Adrenal gland (tissue), 12 donors: ENCODE measurements around the gene CCDC74A. TPM values are rescaled to one million over a fixed set of nuclear protein-coding genes. Genes with fewer than 3 reads are reported as not detected.
A peak's percentile ranks its signal among the peaks of the same experiment; 100 is the strongest.
"Not testable (repeated sequence)": the region's sequence is repeated elsewhere in the genome, so short reads cannot be mapped to it uniquely, and the experiment has no call there.

Experiments used
- DNase-seq, 7 donors: peaks; one replicate each; pipeline ENCODE4 v3.0.0-alpha.2; 2019 to 2020
- H3K27ac ChIP-seq, 5 donors: fragments of 200-600 bp; sonication (generic) in 4 of 5; 1 replicate in 3 of 5; 2 replicates in 2 of 5; pipeline versions ENCODE4 v1.5.1 to v1.8.0; 2016 to 2020; ENCODE audit warnings: mild to moderate bottlenecking in 1 of 5
- H3K27me3 ChIP-seq: fragments of 200-600 bp; 2 replicates; pipeline ENCODE4 v1.8.0; 2021
- H3K36me3 ChIP-seq, 2 donors: fragments of 200-600 bp; replicated peaks in 1 of 2; 1 replicate in 1 of 2; 2 replicates in 1 of 2; pipeline versions ENCODE4 v1.5.1 to v1.8.0; 2018 to 2022
- H3K4me1 ChIP-seq, 2 donors: fragments of 200-600 bp; replicated peaks in 1 of 2; 1 replicate in 1 of 2; 2 replicates in 1 of 2; pipeline versions ENCODE4 v1.5.1 to v1.8.0; 2018 to 2021
- H3K4me3 ChIP-seq, 4 donors: fragments of 200-600 bp; sonication (generic) in 3 of 4; one replicate each; pipeline ENCODE4 v1.5.1; 2016 to 2018
- H3K9me3 ChIP-seq, 3 donors: fragments of 200-600 bp; sonication (generic) in 1 of 3; replicated peaks in 1 of 3; 1 replicate in 2 of 3; 2 replicates in 1 of 3; pipeline versions ENCODE4 v1.5.1 to v1.8.0; 2016 to 2021
- CTCF ChIP-seq, 6 experiments: fragments of 450-650 bp in 4 of 6; fragments of 200-600 bp in 2 of 6; sonication (generic) in 1 of 6; IDR thresholded peaks; 1 replicate in 5 of 6; 2 replicates in 1 of 6; pipeline versions ENCODE4 v1.5.1 to v1.8.0; 2016 to 2021; ENCODE audit warnings: antibody characterized with exemption in 6 of 6, mild to moderate bottlenecking in 2 of 6, moderate library complexity in 1 of 6
- POLR2A ChIP-seq, 2 donors: fragments of 450-650 bp; IDR thresholded peaks; one replicate each; pipeline ENCODE4 v1.6.1; 2017; ENCODE audit warnings: antibody characterized with exemption in 2 of 2, mild to moderate bottlenecking in 2 of 2, moderate library complexity in 1 of 2
- WGBS, 4 donors: extraction: QIAGEN DNeasy Blood & Tissue Kit in 2 of 4; methylation state at CpG; one replicate each; pipeline versions ENCODE4 v1.1.5 to v1.1.7; 2013 to 2017; 5-methylcytosine and 5-hydroxymethylcytosine counted together
- intact Hi-C, 2 donors: fragments of 100-400 bp; cut with DNase I; formaldehyde crosslinking; loops; one replicate each; pipeline versions ENCODE4 v1.14.1 to v1.15.0; 2022 to 2023
- polyA plus RNA-seq, 3 donors: library from polyadenylated mRNA; stranded (reverse); fragments of 200-250 nt in 2 of 3; fragments of 350-450 nt in 1 of 3; fragmentation: Illumina TruSeq in 1 of 3; extraction: RNeasy Lipid Tissue Mini Kit (QIAGEN cat#74804) in 1 of 3; gene quantifications; one replicate each; pipeline ENCODE4 v1.2.3, GENCODE V29; 2013 to 2014
- total RNA-seq, 9 donors: library from RNA; depleted of rRNA in 4 of 9; stranded (reverse); fragments of >200 nt in 4 of 9; fragments of 120-200 nt in 1 of 9; fragmentation: NEBNext Ultra II Directional in 1 of 9; extraction: Animal tissue kit (Norgen Biotek cat#: 25700) in 1 of 9; gene quantifications; one replicate each; pipeline versions ENCODE4 v1.1.0 to v1.2.4, GENCODE V29; 2013 to 2023
- donor health status: healthy with polysubstance abuse.
- donor health status: Bipolar disorder and iron deficiency.
- donor health status: DM: yes; HTN: yes; CAD: no.
- donor health status: DM: no; HTN: no; CAD: no.
- donor health status: DM: no; HTN: no; CAD: no.
- donor health status: DM: yes; HTN: yes; CAD: no.

Gene CCDC74A
- total and polyA plus RNA-seq, 12 donors, result 8.4 to 77.1 (median 35.2) TPM

- intact Hi-C loops, result no loop called here
- no peak overlapping the region for H3K4me3 ChIP-seq
- peaks cover 6 to 13% of the 10 kb centered on the region in 2 donors for H3K4me1 ChIP-seq
- TF ChIP-seq CTCF (IDR thresholded peaks at IDR 0.05) (no peak), POLR2A (IDR thresholded peaks at IDR 0.05) (no peak)
- H3K9me3 ChIP-seq, result no peaks in the 10 kb centered on the region
- peak; percentile 48 to 88 (median 83) for DNase-seq
- H3K27me3 ChIP-seq, result no peaks in the 10 kb centered on the region
- H3K36me3 ChIP-seq, result peaks cover 0 to 15% of the 10 kb centered on the region in 2 donors
- H3K27ac ChIP-seq, result peak overlapping the region in 3 of 5 donors; percentile 32 to 73 (median 41)
- WGBS, 4 donors, result 49 to 84% (median 60%) methylated on average over 1 to 10 of the region's 10 CpGs
Observed at GRCh38 chr2:131520526-131520925, 7.2 kb upstream of the CCDC74A start.

- H3K4me3 ChIP-seq, H3K27me3 ChIP-seq, H3K9me3 ChIP-seq, intact Hi-C loops: not testable (repeated sequence)
- peak in 1 of 7 donors; percentile 7 for DNase-seq
- peaks cover 6 to 13% of the 10 kb centered on the region in 2 donors for H3K4me1 ChIP-seq
- H3K36me3 ChIP-seq, result peaks cover 0 to 15% of the 10 kb centered on the region in 2 donors
- WGBS, 4 donors, result 76 to 92% (median 87%) methylated on average over 4 to 6 of the region's 6 CpGs
- H3K27ac ChIP-seq, result peak overlapping the region in 4 of 5 donors; percentile 37 to 69 (median 57)
Observed at GRCh38 chr2:131521524-131521923, 6.2 kb upstream of the CCDC74A start.

GRCh38 chr2:131521961-131522781 is 5.5 kb upstream of the CCDC74A start:
- Histone ChIP-seq H3K4me1 (peaks cover 7 to 13% of the 10 kb centered on the region in 2 donors), H3K27ac (peak overlapping the region in 4 of 5 donors; percentile 37 to 69 (median 57)), H3K4me3 (no peak overlapping the region), H3K9me3 (no peaks in the 10 kb centered on the region), H3K36me3 (peaks cover 0 to 15% of the 10 kb centered on the region in 2 donors), H3K27me3 (no peaks in the 10 kb centered on the region)
- TF ChIP-seq CTCF (IDR thresholded peaks at IDR 0.05), result no peak
- DNase-seq, result peak; percentile 72 to 94 (median 92)
- intact Hi-C loops, result no loop called here
- WGBS, 4 donors, result 38 to 61% (median 47%) methylated on average over 17 to 20 of the region's 20 CpGs

GRCh38 chr2:131525256-131525655 is 2.4 kb upstream of the CCDC74A start:
- H3K9me3 ChIP-seq, H3K27ac ChIP-seq, H3K27me3 ChIP-seq, H3K36me3 ChIP-seq, H3K4me3 ChIP-seq, intact Hi-C loops: not testable (repeated sequence)
- 86 to 92% (median 90%) methylated on average over 2 of the region's 2 CpGs for WGBS, 4 donors
- DNase-seq, result peak in 4 of 7 donors; percentile 3 to 24 (median 7)
- peaks cover 9 to 10% of the 10 kb centered on the region in 2 donors for H3K4me1 ChIP-seq

- H3K4me1 ChIP-seq, H3K27ac ChIP-seq, H3K27me3 ChIP-seq, H3K36me3 ChIP-seq, intact Hi-C loops, H3K9me3 ChIP-seq: not testable (repeated sequence)
- peak in 3 of 7 donors; percentile 7 to 48 (median 12) for DNase-seq
- peak overlapping the region in 1 of 4 donors; percentile 49 for H3K4me3 ChIP-seq
- 60 to 83% (median 73%) methylated on average over 8 to 25 of the region's 26 CpGs for WGBS, 4 donors
Observed at GRCh38 chr2:131528981-131529863, 1.5 kb downstream of the CCDC74A start.

GRCh38 chr2:131529864-131530445 is 2.3 kb downstream of the CCDC74A start:
- peak in 2 of 7 donors; percentile 3 to 40 for DNase-seq
- H3K4me3 ChIP-seq, result not testable (repeated sequence)
- 93 to 96% methylated on average over 5 of the region's 5 CpGs; no CpG with 5 or more reads in 2 of the 4 donors for WGBS, 4 donors

GRCh38 chr2:131530626-131531344 is 3.1 kb downstream of the CCDC74A start:
- H3K27ac ChIP-seq, H3K4me3 ChIP-seq, H3K9me3 ChIP-seq, intact Hi-C loops, H3K27me3 ChIP-seq, H3K36me3 ChIP-seq, H3K4me1 ChIP-seq: not testable (repeated sequence)
- DNase-seq, result peak in 1 of 7 donors; percentile 35
- 85 to 100% (median 86%) methylated on average over 1 to 20 of the region's 22 CpGs; no CpG with 5 or more reads in 1 of the 4 donors for WGBS, 4 donors

More at GRCh38 chr2:131529864-131530445, 2.3 kb downstream of the CCDC74A start:
- H3K36me3 ChIP-seq, intact Hi-C loops, H3K27ac ChIP-seq, H3K27me3 ChIP-seq, H3K4me1 ChIP-seq, H3K9me3 ChIP-seq: not testable (repeated sequence)
